ENCODE data around the gene ATP2A2.

GRCh38 chr12:110311903-110312302 lies 30.9 kb downstream of the ATP2A2 start:
- TF ChIP-seq CTCF (IDR thresholded peaks at IDR 0.05) (no peak), POLR2AphosphoS5 (IDR thresholded peaks at IDR 0.05) (no peak), POLR2A (IDR thresholded peaks at IDR 0.05) (no peak), EP300 (IDR thresholded peaks at IDR 0.05) (no peak)
